Neural progenitor cell (in vitro differentiated cells): ENCODE data around the gene ZNF618. TPM values are rescaled to one million over a fixed set of nuclear protein-coding genes. Genes with fewer than 3 reads are reported as not detected.

ENCODE experiments used
- DNase-seq: peaks from one replicate; pipeline ENCODE4 v3.0.0-alpha.2; 2016; ENCODE audit warnings: low spot score
- H2AFZ ChIP-seq: fragments of 200-600 bp; sonication (generic); replicated peaks from 2 replicates; pipeline ENCODE4 v1.6.1; 2016; ENCODE audit warnings: antibody characterized with exemption
- H3F3A ChIP-seq: fragments of 200-600 bp; sonication (generic); 2 replicates; pipeline ENCODE4 v1.6.1; 2016; ENCODE audit warnings: antibody characterized with exemption, low read depth
- H3K27ac ChIP-seq: fragments of 200-600 bp; sonication (generic); 2 replicates; pipeline ENCODE4 v1.5.1; 2016; ENCODE audit warnings: mild to moderate bottlenecking
- H3K27me3 ChIP-seq: fragments of 200-600 bp; sonication (generic); 2 replicates; pipeline ENCODE4 v1.6.1; 2016; ENCODE audit warnings: mild to moderate bottlenecking, moderate library complexity
- H3K36me3 ChIP-seq: fragments of 200-600 bp; sonication (generic); 2 replicates; pipeline ENCODE4 v1.5.1; 2016
- H3K4me1 ChIP-seq: fragments of 200-600 bp; sonication (generic); 2 replicates; pipeline ENCODE4 v1.6.1; 2016; ENCODE audit warnings: mixed run types
- H3K4me2 ChIP-seq: fragments of 200-600 bp; sonication (generic); 2 replicates; pipeline ENCODE4 v1.6.1; 2016
- H3K4me3 ChIP-seq: fragments of 200-600 bp; sonication (generic); 2 replicates; pipeline ENCODE4 v1.5.1; 2016
- H3K79me2 ChIP-seq: fragments of 200-600 bp; sonication (generic); 2 replicates; pipeline ENCODE4 v1.6.1; 2016; ENCODE audit warnings: low read depth
- H3K9ac ChIP-seq: fragments of 200-600 bp; sonication (generic); 2 replicates; pipeline ENCODE4 v1.6.1; 2016
- H3K9me3 ChIP-seq: fragments of 200-600 bp; sonication (generic); 2 replicates; pipeline ENCODE4 v1.5.1; 2016; ENCODE audit warnings: low read depth
- H4K20me1 ChIP-seq: fragments of 200-600 bp; sonication (generic); 2 replicates; pipeline ENCODE4 v1.6.1; 2016; ENCODE audit warnings: low read depth
- H3K27ac Mint-ChIP-seq: 3 replicates; pipeline ENCODE4 v1.8.0; 2021; ENCODE audit warnings: mixed read lengths
- H3K27me3 Mint-ChIP-seq: 2 replicates; pipeline ENCODE4 v1.8.0; 2022; ENCODE audit warnings: low read depth, mild to moderate bottlenecking, inconsistent platforms, moderate library complexity, mixed read lengths; ENCODE audit not compliant: insufficient read depth
- H3K36me3 Mint-ChIP-seq: 3 replicates; pipeline ENCODE4 v1.8.0; 2021; ENCODE audit warnings: mixed read lengths
- H3K4me1 Mint-ChIP-seq: 3 replicates; pipeline ENCODE4 v1.8.0; 2021; ENCODE audit warnings: mixed read lengths
- H3K4me3 Mint-ChIP-seq: 3 replicates; pipeline ENCODE4 v1.8.0; 2021; ENCODE audit warnings: mild to moderate bottlenecking, moderate library complexity, mixed read lengths
- H3K9me3 Mint-ChIP-seq: 3 replicates; pipeline ENCODE4 v1.8.0; 2020; ENCODE audit warnings: mixed read lengths
- CTCF ChIP-seq: fragments of 200-600 bp; sonication (generic); IDR thresholded peaks from 2 replicates; pipeline ENCODE4 v1.5.1; 2017; ENCODE audit warnings: antibody characterized with exemption, mild to moderate bottlenecking
- EZH2 ChIP-seq: fragments of 200-600 bp; sonication (generic); IDR thresholded peaks from 2 replicates; pipeline ENCODE4 v1.6.1; 2017; ENCODE audit warnings: antibody characterized with exemption, mild to moderate bottlenecking, moderate library complexity
- EZH2phosphoT487 ChIP-seq: fragments of 200-600 bp; sonication (generic); IDR thresholded peaks from 2 replicates; pipeline ENCODE4 v1.6.1; 2017; ENCODE audit warnings: antibody characterized with exemption
- total RNA-seq: library from RNA; depleted of rRNA; stranded (reverse); fragments of >200 nt; gene quantifications from 2 replicates; pipeline ENCODE4 v1.2.3, GENCODE V29; 2015; ENCODE audit warnings: low replicate concordance

ZNF618 gene
- total RNA-seq, 1 donor from 2014 or later = 10.5 TPM

DNA sequence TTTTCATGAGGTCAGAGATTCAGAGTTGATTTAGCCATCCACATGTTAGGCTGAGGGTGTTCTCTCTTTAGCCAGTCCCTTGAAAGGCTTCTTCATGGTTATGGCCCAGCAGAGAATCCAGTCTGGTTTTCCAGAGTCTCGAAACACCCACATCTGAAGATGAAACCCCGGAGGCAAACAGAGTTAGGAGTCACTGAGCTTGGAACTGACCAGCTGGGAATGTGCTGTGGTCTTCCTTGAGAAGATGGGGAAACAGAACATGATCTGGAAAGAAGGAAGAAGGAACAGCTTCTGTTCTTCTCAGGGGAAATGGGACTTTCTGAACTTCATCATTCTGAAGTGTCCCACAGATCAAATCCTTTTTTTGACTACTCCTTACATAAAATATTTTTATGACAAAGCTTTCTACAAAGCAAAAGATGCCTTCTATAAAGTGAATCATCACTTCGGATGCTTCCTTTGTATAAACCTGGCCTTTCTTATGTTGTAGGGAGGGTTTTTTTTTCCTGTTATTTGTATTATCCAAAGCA, 45.4 kb downstream of the ZNF618 start:
- TF ChIP-seq EZH2phosphoT487 = no peak
- TF ChIP-seq CTCF = no peak
- TF ChIP-seq EZH2 = no peak
- no peak overlapping the region for H3K27ac ChIP-seq
- no peaks in the 10 kb centered on the region for H3K27me3 ChIP-seq
- H3K9me3 ChIP-seq = peaks cover 10% of the 10 kb centered on the region
- Mint-ChIP-seq H3K27ac (no peak overlapping the region), H3K4me1 (peaks cover 15% of the 10 kb centered on the region), H3K36me3 (peaks cover 36% of the 10 kb centered on the region), H3K4me3 (no peak overlapping the region), H3K9me3 (peaks cover 47% of the 10 kb centered on the region), H3K27me3 (no peaks in the 10 kb centered on the region)
- H2AFZ ChIP-seq = no peak overlapping the region
- peaks cover 82% of the 10 kb centered on the region for H3K79me2 ChIP-seq
- H4K20me1 ChIP-seq = peaks cover 35% of the 10 kb centered on the region
- H3K4me2 ChIP-seq = no peak overlapping the region
- H3K36me3 ChIP-seq = peaks cover 3% of the 10 kb centered on the region
- H3K4me3 ChIP-seq = no peak overlapping the region
- DNase-seq = no peak
- no peaks in the 10 kb centered on the region for H3F3A ChIP-seq
- no peaks in the 10 kb centered on the region for H3K4me1 ChIP-seq
- no peak overlapping the region for H3K9ac ChIP-seq

DNA sequence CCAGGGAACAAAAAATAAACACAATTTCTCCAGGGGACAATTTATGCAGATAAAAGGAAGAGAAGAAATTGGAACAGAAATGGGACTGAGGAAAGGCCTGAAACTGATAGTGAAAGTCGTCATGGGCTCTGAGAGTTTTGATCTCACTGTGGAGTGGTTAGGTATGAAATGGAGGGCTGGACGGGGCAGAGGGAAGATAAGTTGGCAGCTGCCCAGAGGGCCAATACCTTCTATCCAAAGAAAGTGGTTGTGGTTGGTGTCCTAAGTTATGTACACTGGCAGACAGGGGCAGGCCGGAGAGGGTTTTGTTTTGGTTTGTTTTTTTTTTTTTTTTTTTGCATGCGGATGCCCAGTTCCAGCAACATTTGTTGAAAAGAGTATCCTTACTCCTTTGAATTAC, 46.1 kb downstream of the ZNF618 start:
- no peaks in the 10 kb centered on the region for H3K27me3 ChIP-seq
- Mint-ChIP-seq H3K4me1 (peaks cover 15% of the 10 kb centered on the region), H3K9me3 (peaks cover 51% of the 10 kb centered on the region), H3K27ac (no peak overlapping the region), H3K4me3 (no peak overlapping the region), H3K36me3 (peaks cover 39% of the 10 kb centered on the region), H3K27me3 (no peaks in the 10 kb centered on the region)
- H3K36me3 ChIP-seq = peaks cover 3% of the 10 kb centered on the region
- H3F3A ChIP-seq = no peaks in the 10 kb centered on the region
- no peak overlapping the region for H3K4me3 ChIP-seq
- H3K27ac ChIP-seq = no peak overlapping the region
- H2AFZ ChIP-seq = no peak overlapping the region
- H3K4me1 ChIP-seq = no peaks in the 10 kb centered on the region
- no peak overlapping the region for H3K9ac ChIP-seq
- H4K20me1 ChIP-seq = peaks cover 30% of the 10 kb centered on the region
- H3K79me2 ChIP-seq = peaks cover 89% of the 10 kb centered on the region
- H3K4me2 ChIP-seq = no peak overlapping the region
- DNase-seq = no peak
- TF ChIP-seq CTCF (no peak), EZH2phosphoT487 (no peak), EZH2 (no peak)
- H3K9me3 ChIP-seq = peaks cover 10% of the 10 kb centered on the region

- H4K20me1 ChIP-seq = peaks cover 11% of the 10 kb centered on the region
- H3K9ac ChIP-seq = no peak overlapping the region
- H3K79me2 ChIP-seq = peaks cover 98% of the 10 kb centered on the region
- Mint-ChIP-seq H3K9me3 (peaks cover 68% of the 10 kb centered on the region), H3K4me3 (no peak overlapping the region), H3K4me1 (no peaks in the 10 kb centered on the region), H3K27ac (no peak overlapping the region), H3K36me3 (peaks cover 47% of the 10 kb centered on the region), H3K27me3 (no peaks in the 10 kb centered on the region)
- H2AFZ ChIP-seq = no peak overlapping the region
- H3K27me3 ChIP-seq = no peaks in the 10 kb centered on the region
- TF ChIP-seq EZH2phosphoT487 = no peak
- no peak for TF ChIP-seq CTCF
- no peak for TF ChIP-seq EZH2
- DNase-seq = no peak
- peaks cover 17% of the 10 kb centered on the region for H3K9me3 ChIP-seq
- H3K4me3 ChIP-seq = no peak overlapping the region
- H3F3A ChIP-seq = no peaks in the 10 kb centered on the region
- no peak overlapping the region for H3K4me2 ChIP-seq
- H3K27ac ChIP-seq = no peak overlapping the region
- H3K4me1 ChIP-seq = peaks cover 13% of the 10 kb centered on the region
- peaks cover 3% of the 10 kb centered on the region for H3K36me3 ChIP-seq
Observed at GRCh38 chr9:113926211-113926610, 50.1 kb downstream of the ZNF618 start.
